HG03060 (cell line): ENCODE data around the gene HDLBP.

Source experiments
- ATAC-seq: cut with Tn5 transposase; IDR thresholded peaks from one replicate; pipeline ENCODE4 v1.9.1; 2021; ENCODE audit warnings: low read depth, moderate number of reproducible peaks; ENCODE audit not compliant: unreplicated experiment

HDLBP gene

GRCh38 chr2:241183221-241183620 lies 132.3 kb downstream of the HDLBP start:
- ATAC-seq = no peak

- no peak for ATAC-seq
Observed at GRCh38 chr2:241182531-241183133, 132.8 kb downstream of the HDLBP start.

- ATAC-seq = no peak
Observed at GRCh38 chr2:241182126-241182525, 133.3 kb downstream of the HDLBP start.

GRCh38 chr2:241180495-241180894 lies 135.0 kb downstream of the HDLBP start:
- no peak for ATAC-seq

- no peak for ATAC-seq
Observed at GRCh38 chr2:241179899-241180298, 135.6 kb downstream of the HDLBP start.

- ATAC-seq = no peak
Observed at GRCh38 chr2:241178961-241179360, 136.5 kb downstream of the HDLBP start.

GRCh38 chr2:241177526-241178334 lies 137.7 kb downstream of the HDLBP start:
- no peak for ATAC-seq
